Measurements from ENCODE around the gene FRMPD1. TPM values are rescaled to one million over a fixed set of nuclear protein-coding genes. Genes with fewer than 3 reads are reported as not detected.

The FRMPD1 gene
- polyA plus RNA-seq, 2 of the 4 experiments (the other 2 are of a cell fraction): 0.01 TPM; not detected in 1

DNA sequence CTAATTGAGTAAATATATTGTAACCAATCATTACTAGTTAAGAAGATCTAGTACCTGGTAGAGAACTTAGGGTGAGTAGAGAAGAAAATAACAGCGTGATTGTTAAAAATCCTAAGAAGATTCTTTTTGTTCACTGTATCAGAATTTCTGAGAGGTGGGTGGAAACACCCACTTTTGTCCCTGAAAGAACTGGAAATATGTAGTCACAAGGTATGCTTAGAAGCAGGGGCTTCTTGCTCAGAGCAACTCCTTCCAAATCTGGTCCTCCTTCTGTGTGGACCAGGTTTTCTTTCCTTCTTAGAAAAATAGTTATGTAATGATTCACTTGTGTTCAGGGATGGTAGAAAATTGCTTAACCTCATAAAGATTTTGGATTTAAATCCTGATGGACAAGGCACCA, 46.5 kb upstream of the FRMPD1 start:
- no peak overlapping the region for H3K27ac ChIP-seq
- FAIRE-seq: no peak
- no peaks in the 10 kb centered on the region for H3K9me3 ChIP-seq
- no peak overlapping the region for H3K4me2 ChIP-seq
- ChIA-PET CTCF (no interaction called here), POLR2A (no interaction called here)
- no peak for DNase-seq (ENCODE audit: low read depth in 1 of 2, low spot score in 1 of 2)
- WGBS (ENCODE audit: missing lambda C conversion rate): 36% methylated on average over 1 of the region's 1 CpG
- no peak for ATAC-seq
- TF ChIP-seq HDAC2 (IDR thresholded peaks at IDR 0.05): no peak
- no peak for TF ChIP-seq GATA3 (IDR thresholded peaks at IDR 0.05; ENCODE audit: borderline replicate concordance)
- no peak for TF ChIP-seq CBX8 (IDR thresholded peaks at IDR 0.05)
- no peak for TF ChIP-seq POLR2A (IDR thresholded peaks at IDR 0.05; ENCODE audit: low read length)
- TF ChIP-seq EP300 (IDR thresholded peaks at IDR 0.05): no peak
- no peak for TF ChIP-seq RFX5 (IDR thresholded peaks at IDR 0.05)
- no peak for TF ChIP-seq HOXA7 (CRISPR knock-in tag; IDR thresholded peaks at IDR 0.05)
- no peak for TF ChIP-seq JUN (IDR thresholded peaks at IDR 0.05)
- TF ChIP-seq HOXB13 (CRISPR knock-in tag; IDR thresholded peaks at IDR 0.05; ENCODE audit: low read depth): no peak
- no peak for TF ChIP-seq FOXS1 (CRISPR knock-in tag; IDR thresholded peaks at IDR 0.05)
- TF ChIP-seq MAFK (IDR thresholded peaks at IDR 0.05; ENCODE audit: partially characterized antibody): no peak
- no peak overlapping the region for H3K4me3 ChIP-seq
- peaks cover 8% of the 10 kb centered on the region; the same call in 1 of the 3 replicates for H3K4me1 ChIP-seq

DNA sequence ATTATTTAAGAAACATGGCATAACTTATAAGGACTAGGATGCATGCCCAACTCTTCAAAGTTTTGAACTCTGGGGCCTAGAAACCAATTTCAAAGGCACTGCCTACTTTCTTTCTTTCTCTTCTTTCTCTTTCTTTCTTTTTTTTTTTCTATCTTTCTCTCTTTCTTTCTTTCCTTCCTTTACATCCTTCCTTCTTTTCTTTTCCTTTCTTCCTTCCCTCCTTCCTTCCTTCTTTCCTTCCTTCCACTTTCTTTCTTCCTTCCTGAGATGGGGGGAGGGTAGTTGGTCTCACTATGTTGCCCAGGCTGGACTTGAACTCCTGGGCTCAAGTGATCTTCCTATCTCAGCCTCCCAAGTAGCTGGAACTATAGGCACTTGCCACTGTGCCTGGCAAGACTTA, 42.5 kb upstream of the FRMPD1 start:
- TF ChIP-seq CEBPB (IDR thresholded peaks at IDR 0.05) (no peak), POLR2A (IDR thresholded peaks at IDR 0.05; ENCODE audit: low read length) (no peak), FOXS1 (CRISPR knock-in tag; IDR thresholded peaks at IDR 0.05) (no peak)
- ChIA-PET POLR2A (no interaction called here), CTCF (interaction anchor here (1.2 kb wide), 1 partner anchor 13 kb away, joined by 6 read pairs; no protein-coding TSS in a partner anchor)
- no peaks in the 10 kb centered on the region; the same call in 2 of the 3 replicates for H3K4me1 ChIP-seq
- H3K27ac ChIP-seq: no peak overlapping the region
- FAIRE-seq (no peak), DNase-seq (ENCODE audit: low read depth in 1 of 2, low spot score in 1 of 2) (no peak), ATAC-seq (no peak)
- H3K9me3 ChIP-seq: no peaks in the 10 kb centered on the region
- no peak overlapping the region for H3K4me3 ChIP-seq
- no peak overlapping the region for H3K4me2 ChIP-seq

DNA sequence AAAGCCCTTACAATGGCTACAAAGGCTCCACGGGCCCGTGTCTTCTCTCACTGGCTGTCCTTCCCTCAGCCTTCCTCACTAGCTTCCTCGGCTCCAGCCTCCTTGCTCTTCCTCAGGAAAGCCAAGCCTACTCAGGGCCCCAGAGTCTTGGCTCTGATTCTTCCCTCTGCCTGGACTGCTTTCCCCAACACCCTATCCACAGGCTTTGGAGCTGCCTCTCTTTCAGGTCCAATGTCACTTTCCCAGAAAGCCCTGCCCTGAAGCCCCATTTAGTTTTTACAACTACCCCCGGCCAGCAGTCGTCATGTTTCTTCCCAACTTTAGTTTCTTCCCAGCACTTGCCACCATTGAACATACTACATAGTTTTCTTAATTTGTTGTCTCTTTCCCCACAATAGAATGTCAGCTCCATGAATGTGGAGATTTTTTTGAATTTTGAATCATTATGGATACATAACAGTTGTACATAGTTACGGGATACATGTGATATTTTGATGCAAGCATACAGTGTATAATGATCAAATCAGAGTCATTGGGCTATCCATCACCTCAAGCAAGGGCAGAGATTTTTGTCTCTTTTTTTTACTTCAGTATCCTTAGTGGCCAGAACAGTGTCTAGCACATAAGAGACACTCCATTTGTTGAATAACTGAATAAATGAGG, 40.9 kb upstream of the FRMPD1 start:
- FAIRE-seq (no peak), DNase-seq (ENCODE audit: low read depth in 1 of 2, low spot score in 1 of 2) (no peak), ATAC-seq (no peak)
- no peak for TF ChIP-seq ZNF302 (CRISPR knock-in tag; IDR thresholded peaks at IDR 0.05)
- TF ChIP-seq SREBF2 (IDR thresholded peaks at IDR 0.05): no peak
- TF ChIP-seq, protein P1, sequence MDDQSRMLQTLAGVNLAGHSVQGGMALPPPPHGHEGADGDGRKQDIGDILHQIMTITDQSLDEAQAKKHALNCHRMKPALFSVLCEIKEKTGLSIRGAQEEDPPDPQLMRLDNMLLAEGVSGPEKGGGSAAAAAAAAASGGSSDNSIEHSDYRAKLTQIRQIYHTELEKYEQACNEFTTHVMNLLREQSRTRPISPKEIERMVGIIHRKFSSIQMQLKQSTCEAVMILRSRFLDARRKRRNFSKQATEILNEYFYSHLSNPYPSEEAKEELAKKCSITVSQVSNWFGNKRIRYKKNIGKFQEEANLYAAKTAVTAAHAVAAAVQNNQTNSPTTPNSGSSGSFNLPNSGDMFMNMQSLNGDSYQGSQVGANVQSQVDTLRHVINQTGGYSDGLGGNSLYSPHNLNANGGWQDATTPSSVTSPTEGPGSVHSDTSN (IDR thresholded peaks at IDR 0.05): no peak
- TF ChIP-seq POLR2A (IDR thresholded peaks at IDR 0.05; ENCODE audit: low read length): no peak
- no peak for TF ChIP-seq ZSCAN20 (CRISPR knock-in tag; IDR thresholded peaks at IDR 0.05)
- no peak for TF ChIP-seq CBX8 (IDR thresholded peaks at IDR 0.05)
- TF ChIP-seq PHF8 (IDR thresholded peaks at IDR 0.05; ENCODE audit: borderline replicate concordance, low read depth): no peak
- TF ChIP-seq HEYL (CRISPR knock-in tag; IDR thresholded peaks at IDR 0.05): no peak
- TF ChIP-seq HOXB13 (CRISPR knock-in tag; IDR thresholded peaks at IDR 0.05; ENCODE audit: low read depth): no peak
- no peak for TF ChIP-seq ZFP36 (IDR thresholded peaks at IDR 0.05; ENCODE audit: borderline replicate concordance, partially characterized antibody)
- TF ChIP-seq CHD4 (IDR thresholded peaks at IDR 0.05; ENCODE audit: borderline replicate concordance): no peak
- no peak for TF ChIP-seq MAFK (IDR thresholded peaks at IDR 0.05; ENCODE audit: partially characterized antibody)
- TF ChIP-seq CHD2 (IDR thresholded peaks at IDR 0.05; ENCODE audit: low read length, partially characterized antibody): no peak
- TF ChIP-seq, protein P2, sequence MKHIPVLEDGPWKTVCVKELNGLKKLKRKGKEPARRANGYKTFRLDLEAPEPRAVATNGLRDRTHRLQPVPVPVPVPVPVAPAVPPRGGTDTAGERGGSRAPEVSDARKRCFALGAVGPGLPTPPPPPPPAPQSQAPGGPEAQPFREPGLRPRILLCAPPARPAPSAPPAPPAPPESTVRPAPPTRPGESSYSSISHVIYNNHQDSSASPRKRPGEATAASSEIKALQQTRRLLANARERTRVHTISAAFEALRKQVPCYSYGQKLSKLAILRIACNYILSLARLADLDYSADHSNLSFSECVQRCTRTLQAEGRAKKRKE (CRISPR knock-in tag; IDR thresholded peaks at IDR 0.05; ENCODE audit: low read depth): no peak
- no peak for TF ChIP-seq JUN (IDR thresholded peaks at IDR 0.05)
- no peak for TF ChIP-seq HDAC2 (IDR thresholded peaks at IDR 0.05)
- TF ChIP-seq KDM5A (IDR thresholded peaks at IDR 0.05): no peak
- ChIA-PET POLR2A (no interaction called here), CTCF (no interaction called here)
- no peak overlapping the region for H3K4me3 ChIP-seq
- H3K27ac ChIP-seq: no peak overlapping the region
- 48% methylated on average over 6 of the region's 6 CpGs for WGBS (ENCODE audit: missing lambda C conversion rate)
- no peaks in the 10 kb centered on the region for H3K4me1 ChIP-seq
- no peaks in the 10 kb centered on the region for H3K9me3 ChIP-seq
- no peak overlapping the region for H3K4me2 ChIP-seq
